Mesothelial cell of epicardium (in vitro differentiated cells): ENCODE data around the gene HNRNPA1. TPM values are rescaled to one million over a fixed set of nuclear protein-coding genes. Genes with fewer than 3 reads are reported as not detected.
A peak's percentile ranks its signal among the peaks of the same experiment; 100 is the strongest.

Experiments used
- DNase-seq, 2 experiments: peaks; one replicate each; pipeline ENCODE4 v3.0.0; 2021; ENCODE audit warnings: low spot score in 2 of 2; ENCODE audit not compliant: unreplicated experiment in 2 of 2
- H3K27ac Mint-ChIP-seq: 2 replicates; pipeline ENCODE4 v1.8.0; 2021; ENCODE audit warnings: mixed read lengths
- H3K27me3 Mint-ChIP-seq: 2 replicates; pipeline ENCODE4 v1.8.0; 2021; ENCODE audit warnings: low read depth, mixed read lengths
- H3K36me3 Mint-ChIP-seq: 2 replicates; pipeline ENCODE4 v1.8.0; 2021; ENCODE audit warnings: mixed read lengths
- H3K4me1 Mint-ChIP-seq: 2 replicates; pipeline ENCODE4 v1.8.0; 2021; ENCODE audit warnings: mixed read lengths
- H3K4me3 Mint-ChIP-seq: 2 replicates; pipeline ENCODE4 v1.8.0; 2021; ENCODE audit warnings: mild to moderate bottlenecking, moderate library complexity, mixed read lengths
- H3K9me3 Mint-ChIP-seq: 2 replicates; pipeline ENCODE4 v1.8.0; 2021; ENCODE audit warnings: mixed read lengths
- CTCF ChIP-seq: fragments of 200-600 bp; sonication (generic); IDR thresholded peaks from one replicate; pipeline ENCODE4 v1.5.0; 2021; ENCODE audit warnings: antibody characterized with exemption; ENCODE audit not compliant: unreplicated experiment
- total RNA-seq: library from RNA; stranded (reverse); gene quantifications from 3 replicates; pipeline ENCODE4 v1.2.1, GENCODE V29; 2021

Gene HNRNPA1
- total RNA-seq, 1 donor from 2014 or later, result 2,205 TPM

GRCh38 chr12:54292931-54293241 is 12.4 kb downstream of the HNRNPA1 start:
- peaks cover 4% of the 10 kb centered on the region for H3K36me3 Mint-ChIP-seq
- H3K4me1 Mint-ChIP-seq, result peaks cover 3% of the 10 kb centered on the region
- no peak overlapping the region for H3K4me3 Mint-ChIP-seq
- no peak for TF ChIP-seq CTCF
- no peaks in the 10 kb centered on the region for H3K27me3 Mint-ChIP-seq
- no peak for DNase-seq
- no peaks in the 10 kb centered on the region for H3K9me3 Mint-ChIP-seq
- H3K27ac Mint-ChIP-seq, result no peak overlapping the region

- Mint-ChIP-seq H3K27ac (no peak overlapping the region), H3K4me1 (peaks cover 3% of the 10 kb centered on the region), H3K36me3 (peaks cover 4% of the 10 kb centered on the region), H3K27me3 (no peaks in the 10 kb centered on the region), H3K9me3 (no peaks in the 10 kb centered on the region), H3K4me3 (no peak overlapping the region)
- peak; percentile 13 for TF ChIP-seq CTCF
- DNase-seq, result no peak
Observed at GRCh38 chr12:54294152-54294952, 13.8 kb downstream of the HNRNPA1 start.

GRCh38 chr12:54294953-54295566 is 14.5 kb downstream of the HNRNPA1 start:
- peaks cover 2% of the 10 kb centered on the region for H3K27me3 Mint-ChIP-seq
- DNase-seq, result no peak
- H3K4me3 Mint-ChIP-seq, result no peak overlapping the region
- H3K9me3 Mint-ChIP-seq, result no peaks in the 10 kb centered on the region
- peaks cover 10% of the 10 kb centered on the region for H3K4me1 Mint-ChIP-seq
- TF ChIP-seq CTCF, result no peak
- peaks cover 3% of the 10 kb centered on the region for H3K36me3 Mint-ChIP-seq
- H3K27ac Mint-ChIP-seq, result no peak overlapping the region

- H3K36me3 Mint-ChIP-seq, result no peaks in the 10 kb centered on the region
- TF ChIP-seq CTCF, result no peak
- H3K27me3 Mint-ChIP-seq, result peaks cover 2% of the 10 kb centered on the region
- no peaks in the 10 kb centered on the region for H3K9me3 Mint-ChIP-seq
- no peak for DNase-seq
- H3K4me1 Mint-ChIP-seq, result peaks cover 21% of the 10 kb centered on the region
- H3K27ac Mint-ChIP-seq, result no peak overlapping the region
- H3K4me3 Mint-ChIP-seq, result no peak overlapping the region
Observed at GRCh38 chr12:54296393-54297099, 16.0 kb downstream of the HNRNPA1 start.

- no peak for TF ChIP-seq CTCF
- Mint-ChIP-seq H3K4me3 (no peak overlapping the region), H3K36me3 (no peaks in the 10 kb centered on the region), H3K27me3 (peaks cover 2% of the 10 kb centered on the region), H3K9me3 (no peaks in the 10 kb centered on the region), H3K27ac (no peak overlapping the region), H3K4me1 (peaks cover 26% of the 10 kb centered on the region)
- no peak for DNase-seq
Observed at GRCh38 chr12:54298904-54299303, 18.4 kb downstream of the HNRNPA1 start.
